ENCODE results near the gene CCDC136.

GRCh38 chr7:128837521-128837921, 45.8 kb downstream of the CCDC136 start:
- TF ChIP-seq CTCF (conservative IDR thresholded peaks at IDR 0.05; ENCODE audit: low read length) (no peak), EZH2phosphoT487 (IDR thresholded peaks at IDR 0.05; ENCODE audit: borderline replicate concordance) (no peak)

All from Loucy (cell line).